ENCODE results near the gene DNAJB11. TPM values are rescaled to one million over a fixed set of nuclear protein-coding genes. Genes with fewer than 3 reads are reported as not detected.

DNAJB11 gene
- total RNA-seq, 1 experiment from 2014 or later, result 71.3 TPM

DNA sequence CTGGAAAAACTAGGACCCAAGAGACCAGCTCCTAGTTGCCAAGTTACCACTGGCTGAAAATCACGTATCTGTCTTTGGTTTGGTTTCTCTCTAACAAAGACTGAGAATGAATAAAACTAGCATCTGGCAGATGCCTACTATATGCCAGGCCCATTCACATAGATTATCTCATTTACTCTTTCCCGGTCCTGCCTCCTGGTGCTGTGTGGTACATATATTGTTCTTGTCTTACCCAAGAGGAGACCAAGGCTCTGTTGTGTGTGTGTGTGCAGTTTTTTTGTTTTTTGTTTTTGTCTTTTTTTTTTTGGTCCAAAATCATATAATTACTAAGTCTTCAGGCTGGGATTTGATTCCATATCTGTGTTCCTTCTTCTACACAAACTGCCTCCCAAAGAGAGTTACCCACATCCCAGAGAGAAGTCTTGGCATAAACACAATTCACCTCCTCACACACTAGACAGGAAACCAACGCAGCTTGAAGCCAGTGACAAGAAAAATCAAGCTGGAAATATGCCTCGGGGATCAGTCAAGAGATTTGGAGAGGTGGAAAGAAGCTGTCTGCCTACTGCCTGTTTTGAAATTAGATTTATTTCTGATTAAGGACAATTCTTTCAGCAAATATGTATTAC, 43.2 kb downstream of the DNAJB11 start:
- DNase-seq, result no peak
- Histone ChIP-seq H2AFZ (no peak overlapping the region), H3K36me3 (ENCODE audit: low read depth) (no peaks in the 10 kb centered on the region), H3F3A (ENCODE audit: insufficient read depth, low read depth) (peaks cover 10% of the 10 kb centered on the region; the same call in 1 of the 2 replicates), H3K4me1 (replicated peaks; ENCODE audit: insufficient read depth) (peaks cover 16% of the 10 kb centered on the region), H4K20me1 (ENCODE audit: insufficient read depth) (no peaks in the 10 kb centered on the region), H3K27ac (no peak overlapping the region), H3K79me2 (ENCODE audit: low read depth) (no peaks in the 10 kb centered on the region), H3K4me2 (no peak overlapping the region), H3K27me3 (ENCODE audit: insufficient read depth, low read depth) (no peaks in the 10 kb centered on the region), H3K9me3 (ENCODE audit: insufficient read depth, low read depth) (no peaks in the 10 kb centered on the region), H3K4me3 (no peak overlapping the region), H3K9me2 (ENCODE audit: insufficient read depth) (no peaks in the 10 kb centered on the region)
- ChIA-PET CTCF (interaction anchor here (0.7 to 2.5 kb wide), 9 partner anchors 17 to 631 kb away, joined by 3 to 19 read pairs (median 6); no protein-coding TSS in a partner anchor), POLR2A (ENCODE audit: unreplicated experiment) (no interaction called here)
- TF ChIP-seq EZH2 (IDR thresholded peaks at IDR 0.05; ENCODE audit: low read depth), result no peak
- TF ChIP-seq, protein P1, sequence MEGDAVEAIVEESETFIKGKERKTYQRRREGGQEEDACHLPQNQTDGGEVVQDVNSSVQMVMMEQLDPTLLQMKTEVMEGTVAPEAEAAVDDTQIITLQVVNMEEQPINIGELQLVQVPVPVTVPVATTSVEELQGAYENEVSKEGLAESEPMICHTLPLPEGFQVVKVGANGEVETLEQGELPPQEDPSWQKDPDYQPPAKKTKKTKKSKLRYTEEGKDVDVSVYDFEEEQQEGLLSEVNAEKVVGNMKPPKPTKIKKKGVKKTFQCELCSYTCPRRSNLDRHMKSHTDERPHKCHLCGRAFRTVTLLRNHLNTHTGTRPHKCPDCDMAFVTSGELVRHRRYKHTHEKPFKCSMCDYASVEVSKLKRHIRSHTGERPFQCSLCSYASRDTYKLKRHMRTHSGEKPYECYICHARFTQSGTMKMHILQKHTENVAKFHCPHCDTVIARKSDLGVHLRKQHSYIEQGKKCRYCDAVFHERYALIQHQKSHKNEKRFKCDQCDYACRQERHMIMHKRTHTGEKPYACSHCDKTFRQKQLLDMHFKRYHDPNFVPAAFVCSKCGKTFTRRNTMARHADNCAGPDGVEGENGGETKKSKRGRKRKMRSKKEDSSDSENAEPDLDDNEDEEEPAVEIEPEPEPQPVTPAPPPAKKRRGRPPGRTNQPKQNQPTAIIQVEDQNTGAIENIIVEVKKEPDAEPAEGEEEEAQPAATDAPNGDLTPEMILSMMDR (conservative IDR thresholded peaks at IDR 0.05), result no peak
- no TSS peak for BruUV-seq (replicated peaks)
- intact Hi-C loops (cut with micrococcal nuclease; ENCODE audit: unreplicated experiment), result loop anchor here (10.0 kb wide), 2 partner anchors 321 to 1101 kb away; partner anchors contain the start of gene ST6GAL1

DNA sequence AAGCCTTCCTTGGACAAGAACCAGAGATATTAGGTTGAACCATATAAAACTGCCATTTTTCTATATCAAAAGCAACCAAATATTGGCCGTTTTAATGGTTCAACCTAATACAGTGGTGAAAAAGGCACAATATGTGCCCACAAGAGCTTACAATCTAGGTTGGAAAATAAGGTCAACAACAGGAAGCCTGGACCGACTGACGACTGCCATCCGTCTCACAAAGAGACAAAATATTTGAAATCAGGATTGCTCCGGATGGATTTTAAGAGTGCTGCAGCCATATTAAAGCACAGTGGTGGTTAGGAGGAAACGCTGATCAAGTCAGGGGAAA, 43.7 kb downstream of the DNAJB11 start:
- CTCF ChIA-PET, result interaction anchor here (0.6 to 2.5 kb wide), 17 partner anchors 18 to 942 kb away, joined by 3 to 19 read pairs (median 4); partner anchors contain the start of gene DNAJB11
- H3K27me3 ChIP-seq (ENCODE audit: insufficient read depth, low read depth), result no peaks in the 10 kb centered on the region
- no peaks in the 10 kb centered on the region for H4K20me1 ChIP-seq (ENCODE audit: insufficient read depth)
- no peaks in the 10 kb centered on the region for H3K9me3 ChIP-seq (ENCODE audit: insufficient read depth, low read depth)
- H3F3A ChIP-seq (ENCODE audit: insufficient read depth, low read depth), result peaks cover 10% of the 10 kb centered on the region; the same call in 1 of the 2 replicates
- TF ChIP-seq EZH2 (IDR thresholded peaks at IDR 0.05; ENCODE audit: low read depth), result no peak
- TF ChIP-seq, protein P1 (conservative IDR thresholded peaks at IDR 0.05), result no peak
- no peaks in the 10 kb centered on the region for H3K79me2 ChIP-seq (ENCODE audit: low read depth)
- no peak overlapping the region for H3K27ac ChIP-seq
- peaks cover 16% of the 10 kb centered on the region for H3K4me1 ChIP-seq (replicated peaks; ENCODE audit: insufficient read depth)
- POLR2A ChIA-PET (ENCODE audit: unreplicated experiment), result interaction anchor here (0.6 kb wide), 2 partner anchors 25 to 170 kb away, joined by 4 to 5 read pairs; no protein-coding TSS in a partner anchor
- H2AFZ ChIP-seq, result no peak overlapping the region
- no peak for DNase-seq
- intact Hi-C loops (cut with micrococcal nuclease; ENCODE audit: unreplicated experiment), result loop anchor here (10.0 kb wide), 2 partner anchors 321 to 1101 kb away; partner anchors contain the start of gene ST6GAL1
- no peak overlapping the region for H3K4me3 ChIP-seq
- no peaks in the 10 kb centered on the region for H3K9me2 ChIP-seq (ENCODE audit: insufficient read depth)
- no peaks in the 10 kb centered on the region for H3K36me3 ChIP-seq (ENCODE audit: low read depth)
- no TSS peak for BruUV-seq (replicated peaks)
- H3K4me2 ChIP-seq, result 0 out of 2 replicates have a peak overlapping the region, but pooled peaks have one; percentile 26

DNA sequence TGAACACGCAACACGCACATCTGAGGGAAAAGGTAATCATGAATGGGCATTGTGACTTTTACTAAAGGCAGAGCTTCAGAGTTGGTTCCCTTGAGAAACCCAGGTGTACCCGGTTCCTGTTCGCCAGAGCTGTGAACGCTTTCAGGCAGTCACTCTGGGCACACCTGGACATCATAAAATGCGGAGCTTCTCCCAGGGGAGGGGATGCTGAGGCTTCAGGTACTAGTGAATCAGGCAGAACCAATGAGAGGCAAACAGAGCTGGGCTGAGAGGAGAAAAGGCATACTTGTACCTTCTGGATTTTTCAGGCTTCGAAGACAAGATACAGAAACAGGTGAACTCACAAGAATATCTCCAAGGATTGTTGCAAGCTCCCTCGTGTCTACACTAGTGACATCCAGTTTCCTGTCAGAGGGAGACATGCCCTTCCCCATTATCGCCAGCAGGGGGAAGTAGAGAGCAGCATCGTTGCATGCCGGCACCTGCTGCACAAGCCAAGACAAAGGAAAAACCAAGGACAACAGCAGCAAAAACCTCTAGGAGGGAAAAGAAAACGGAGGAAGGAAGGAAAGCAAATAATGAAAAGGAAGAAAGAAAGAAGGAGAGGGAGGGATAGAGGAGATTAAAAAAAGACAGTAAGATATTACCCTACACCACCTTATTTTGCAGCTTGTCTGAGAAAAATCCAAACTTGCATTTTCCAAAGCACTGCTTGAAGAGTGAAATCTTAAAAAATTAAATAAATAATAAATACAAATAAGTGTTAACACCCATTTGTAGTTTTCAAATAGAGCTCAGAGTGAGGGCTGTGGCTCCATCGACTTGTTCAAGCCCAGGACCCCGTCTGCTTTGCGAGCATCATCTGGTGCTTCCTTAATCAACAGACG, 44.3 kb downstream of the DNAJB11 start:
- H2AFZ ChIP-seq, result peak overlapping the region; percentile 44; the same call in 1 of the 2 replicates
- H4K20me1 ChIP-seq (ENCODE audit: insufficient read depth), result no peaks in the 10 kb centered on the region
- DNase-seq, result peak; percentile 65 to 85
- H3F3A ChIP-seq (ENCODE audit: insufficient read depth, low read depth), result peaks cover 10% of the 10 kb centered on the region; the same call in 1 of the 2 replicates
- H3K4me1 ChIP-seq (replicated peaks; ENCODE audit: insufficient read depth), result peaks cover 16% of the 10 kb centered on the region
- ChIA-PET POLR2A (ENCODE audit: unreplicated experiment) (interaction anchor here (0.6 kb wide), 2 partner anchors 26 to 169 kb away, joined by 4 to 5 read pairs; no protein-coding TSS in a partner anchor), CTCF (interaction anchor here (0.6 to 2.9 kb wide), 17 partner anchors 18 to 942 kb away, joined by 3 to 19 read pairs (median 5); partner anchors contain the start of gene DNAJB11)
- no peaks in the 10 kb centered on the region for H3K27me3 ChIP-seq (ENCODE audit: insufficient read depth, low read depth)
- no peaks in the 10 kb centered on the region for H3K36me3 ChIP-seq (ENCODE audit: low read depth)
- intact Hi-C loops (cut with micrococcal nuclease; ENCODE audit: unreplicated experiment), result loop anchor here (1.0 to 10.0 kb wide), 4 partner anchors 192 to 1100 kb away; partner anchors contain the start of genes RFC4 and ST6GAL1
- no peaks in the 10 kb centered on the region for H3K9me3 ChIP-seq (ENCODE audit: insufficient read depth, low read depth)
- no peaks in the 10 kb centered on the region for H3K79me2 ChIP-seq (ENCODE audit: low read depth)
- no peak overlapping the region for H3K4me3 ChIP-seq
- peak overlapping the region; percentile 26 for H3K4me2 ChIP-seq
- BruUV-seq (replicated peaks), result no TSS peak
- no peaks in the 10 kb centered on the region for H3K9me2 ChIP-seq (ENCODE audit: insufficient read depth)
- TF ChIP-seq, protein P1 (conservative IDR thresholded peaks at IDR 0.05), result peak; percentile 100
- TF ChIP-seq EZH2 (IDR thresholded peaks at IDR 0.05; ENCODE audit: low read depth), result no peak
- no peak overlapping the region for H3K27ac ChIP-seq
